DOHH2 (cell line): Measurements from ENCODE around the gene WDR62.

Experiments used
- EZH2phosphoT487 ChIP-seq: fragments of 200-600 bp; sonication (generic); IDR thresholded peaks from 2 replicates; pipeline ENCODE4 v1.6.1; 2017; ENCODE audit warnings: borderline replicate concordance, mild to moderate bottlenecking, antibody characterized with exemption, low read length, moderate library complexity, mixed read lengths
- TF ChIP-seq, protein P1 (sequence below): fragments of 200-600 bp; sonication (generic); IDR thresholded peaks from one replicate; pipeline ENCODE4 v1.5.1; 2014; ENCODE audit warnings: antibody characterized with exemption, mild to moderate bottlenecking, low read depth, low read length; ENCODE audit not compliant: poor library complexity, severe bottlenecking

DNA sequence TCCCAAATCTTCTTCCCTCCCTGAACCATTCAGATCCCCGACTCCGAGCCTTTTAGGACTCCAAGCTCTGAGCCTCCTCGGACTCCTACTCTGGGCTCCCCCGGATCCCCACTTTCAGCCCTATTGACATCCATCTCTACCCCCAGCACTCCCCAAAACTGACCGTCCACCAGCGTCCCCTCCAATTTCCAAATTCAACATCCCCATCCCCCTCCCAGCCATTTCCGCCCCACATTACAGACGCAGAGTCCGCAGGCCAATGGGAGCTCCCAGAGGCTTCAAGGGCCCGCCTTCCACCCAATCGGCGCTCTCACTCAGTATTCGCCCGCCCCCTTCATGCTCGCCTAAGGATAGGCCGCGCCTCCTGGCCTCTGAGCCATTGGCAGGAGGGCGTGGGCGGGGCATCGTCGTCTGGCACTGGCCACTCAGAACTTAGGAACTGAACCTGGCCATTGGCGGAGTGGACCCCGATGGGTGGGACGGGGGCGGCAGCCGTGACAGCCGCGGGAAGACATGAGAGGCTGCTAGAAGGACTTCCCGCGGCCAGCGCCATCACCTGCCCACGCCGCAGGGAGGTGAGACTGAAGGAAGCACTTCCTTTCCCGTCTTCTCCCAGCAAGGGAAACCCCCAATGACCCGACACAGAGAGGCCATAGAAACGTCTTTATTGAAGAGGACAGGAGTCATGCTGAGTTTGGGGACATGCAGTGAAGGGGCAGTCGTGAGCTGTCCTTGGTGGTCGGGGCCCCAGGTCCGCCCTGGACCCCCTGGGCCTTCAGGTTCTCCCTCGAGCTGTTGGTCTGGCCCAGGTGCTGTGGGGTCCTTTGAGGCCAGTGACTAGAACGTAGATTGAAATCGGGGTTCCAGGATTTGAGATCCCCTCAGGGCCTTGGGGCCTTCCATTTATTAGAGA lies 40.4 kb upstream of the WDR62 start, which contains the start of gene ALKBH6:
- TF ChIP-seq, protein P1, sequence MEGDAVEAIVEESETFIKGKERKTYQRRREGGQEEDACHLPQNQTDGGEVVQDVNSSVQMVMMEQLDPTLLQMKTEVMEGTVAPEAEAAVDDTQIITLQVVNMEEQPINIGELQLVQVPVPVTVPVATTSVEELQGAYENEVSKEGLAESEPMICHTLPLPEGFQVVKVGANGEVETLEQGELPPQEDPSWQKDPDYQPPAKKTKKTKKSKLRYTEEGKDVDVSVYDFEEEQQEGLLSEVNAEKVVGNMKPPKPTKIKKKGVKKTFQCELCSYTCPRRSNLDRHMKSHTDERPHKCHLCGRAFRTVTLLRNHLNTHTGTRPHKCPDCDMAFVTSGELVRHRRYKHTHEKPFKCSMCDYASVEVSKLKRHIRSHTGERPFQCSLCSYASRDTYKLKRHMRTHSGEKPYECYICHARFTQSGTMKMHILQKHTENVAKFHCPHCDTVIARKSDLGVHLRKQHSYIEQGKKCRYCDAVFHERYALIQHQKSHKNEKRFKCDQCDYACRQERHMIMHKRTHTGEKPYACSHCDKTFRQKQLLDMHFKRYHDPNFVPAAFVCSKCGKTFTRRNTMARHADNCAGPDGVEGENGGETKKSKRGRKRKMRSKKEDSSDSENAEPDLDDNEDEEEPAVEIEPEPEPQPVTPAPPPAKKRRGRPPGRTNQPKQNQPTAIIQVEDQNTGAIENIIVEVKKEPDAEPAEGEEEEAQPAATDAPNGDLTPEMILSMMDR: no peak
- no peak for TF ChIP-seq EZH2phosphoT487
